HL-60/S4 treated with phorbol 12-myristate 13-acetate at 8.2 ng/mL for 4 days and 3 days (cell line): ENCODE data around the gene INTS7.
"Not testable (repeated sequence)": the region's sequence is repeated elsewhere in the genome, so short reads cannot be mapped to it uniquely, and the experiment has no call there.

Source experiments
- in situ Hi-C: fragments of 300-500 bp; cut with MboI; formaldehyde crosslinking; loops from 2 replicates; pipeline ENCODE4 v1.15.0; 2022; ENCODE audit warnings: low sequenced_read_pairs

Gene INTS7

DNA sequence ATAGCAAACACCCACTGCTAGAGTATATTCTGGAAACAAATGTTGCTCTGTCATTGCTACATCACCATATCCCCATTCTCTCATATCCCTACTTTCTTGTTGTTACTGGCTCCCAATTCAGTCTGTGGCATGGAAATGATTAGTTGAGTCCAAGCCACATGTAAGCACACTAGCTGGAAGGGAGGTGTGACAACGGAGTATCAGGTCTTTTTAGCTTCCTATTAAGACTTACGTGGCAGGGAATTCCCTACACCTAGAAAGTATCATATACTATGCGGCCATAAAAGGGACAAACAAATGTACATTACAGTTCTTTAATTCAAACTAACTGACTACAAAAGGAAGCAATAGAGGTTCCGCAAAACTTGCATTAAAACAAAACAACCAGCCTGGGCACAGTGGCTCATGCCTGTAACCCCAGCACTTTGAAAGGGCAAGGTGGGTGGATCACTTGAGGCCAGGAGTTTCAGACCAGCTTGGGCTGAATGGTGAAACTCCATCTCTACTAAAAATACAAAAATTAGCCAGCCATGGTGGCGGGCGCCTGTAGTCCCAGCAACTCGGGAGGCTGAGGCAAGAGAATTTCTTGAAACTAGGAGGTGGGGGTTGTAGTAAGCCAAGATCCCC lies 48.6 kb downstream of the INTS7 start:
- in situ Hi-C loops = no loop called here

- in situ Hi-C loops = no loop called here
Measured at GRCh38 chr1:211985556-211986264, 49.6 kb downstream of the INTS7 start.

GRCh38 chr1:211978596-211978995 lies 56.8 kb downstream of the INTS7 start:
- in situ Hi-C loops = no loop called here

GRCh38 chr1:211975152-211975941 lies 60.0 kb downstream of the INTS7 start:
- in situ Hi-C loops = no loop called here

GRCh38 chr1:211973541-211973940 lies 61.8 kb downstream of the INTS7 start:
- in situ Hi-C loops = no loop called here

- in situ Hi-C loops = no loop called here
Measured at GRCh38 chr1:211968200-211968834, 67.0 kb downstream of the INTS7 start.

GRCh38 chr1:211967704-211968103 lies 67.7 kb downstream of the INTS7 start:
- in situ Hi-C loops = no loop called here

DNA sequence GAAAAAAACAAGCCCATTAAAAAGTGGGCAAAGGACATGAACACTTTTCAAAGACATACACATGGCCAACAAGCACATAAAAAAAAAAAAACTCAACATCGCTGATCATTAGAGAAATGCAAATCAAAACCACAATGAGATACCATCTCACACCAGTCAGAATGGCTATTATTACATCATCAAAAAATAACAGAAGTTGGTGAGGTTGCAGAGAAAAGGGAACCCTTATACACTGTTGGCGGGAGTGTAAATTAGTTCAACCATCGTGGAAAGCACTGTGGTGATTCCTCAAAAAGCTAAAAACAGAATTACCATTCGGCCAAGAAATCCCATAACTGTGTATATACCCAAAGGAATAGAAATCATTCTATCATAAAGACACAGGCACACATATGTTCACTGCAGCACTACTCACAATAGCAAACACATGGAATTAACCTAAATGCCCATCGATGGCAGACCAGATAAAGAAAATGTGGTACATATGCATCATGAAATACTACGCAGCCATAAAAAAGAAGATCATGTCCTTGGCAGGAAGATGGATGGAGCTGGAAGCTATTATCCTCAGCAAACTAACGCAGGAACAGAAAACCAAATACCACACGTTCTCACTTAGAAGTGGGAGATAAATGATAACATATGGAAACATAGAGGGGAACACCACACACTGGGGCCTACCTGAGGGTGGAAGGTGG lies 70.1 kb downstream of the INTS7 start:
- in situ Hi-C loops = no loop called here

- in situ Hi-C loops = no loop called here
Measured at GRCh38 chr1:211959680-211960079, 75.7 kb downstream of the INTS7 start.

DNA sequence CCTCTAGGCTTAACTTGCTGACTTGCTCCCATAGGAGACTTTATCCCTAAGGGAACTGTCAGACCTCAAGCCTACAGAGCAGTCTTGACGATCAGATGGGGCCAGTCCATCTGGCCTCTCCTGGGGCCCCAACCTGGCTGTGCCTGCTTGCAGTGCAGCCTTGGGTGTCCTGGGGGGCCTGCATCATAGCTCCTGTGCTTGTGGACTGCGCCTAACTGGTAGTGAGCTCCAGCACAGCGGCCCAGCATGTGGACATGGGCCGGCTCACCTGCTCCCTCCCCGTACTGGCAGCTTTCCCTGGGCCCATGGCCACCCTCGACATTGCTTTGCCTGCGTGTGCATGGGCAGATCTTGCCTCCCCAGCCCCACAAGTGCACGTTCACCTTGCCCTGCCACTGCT lies 76.1 kb downstream of the INTS7 start:
- in situ Hi-C loops = no loop called here

DNA sequence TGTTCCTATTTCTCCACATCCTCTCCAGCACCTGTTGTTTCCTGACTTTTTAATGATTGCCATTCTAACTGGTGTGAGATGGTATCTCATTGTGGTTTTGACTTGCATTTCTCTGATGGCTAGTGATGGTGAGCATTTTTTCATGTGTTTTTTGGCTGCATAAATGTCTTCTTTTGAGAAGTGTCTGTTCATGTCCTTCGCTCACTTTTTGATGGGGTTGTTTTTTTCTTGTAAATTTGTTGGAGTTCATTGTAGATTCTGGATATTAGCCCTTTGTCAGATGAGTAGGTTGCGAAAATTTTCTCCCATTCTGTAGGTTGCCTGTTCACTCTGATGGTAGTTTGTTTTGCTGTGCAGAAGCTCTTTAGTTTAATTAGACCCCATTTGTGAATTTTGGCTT lies 81.3 kb downstream of the INTS7 start:
- in situ Hi-C loops = not testable (repeated sequence)

- in situ Hi-C loops = not testable (repeated sequence)
Measured at GRCh38 chr1:211953543-211953942, 81.8 kb downstream of the INTS7 start.

- in situ Hi-C loops = no loop called here
Measured at GRCh38 chr1:211952299-211952698, 83.1 kb downstream of the INTS7 start.

- in situ Hi-C loops = no loop called here
Measured at GRCh38 chr1:211951856-211952255, 83.5 kb downstream of the INTS7 start.

GRCh38 chr1:211948377-211948776 lies 87.0 kb downstream of the INTS7 start:
- in situ Hi-C loops = no loop called here

DNA sequence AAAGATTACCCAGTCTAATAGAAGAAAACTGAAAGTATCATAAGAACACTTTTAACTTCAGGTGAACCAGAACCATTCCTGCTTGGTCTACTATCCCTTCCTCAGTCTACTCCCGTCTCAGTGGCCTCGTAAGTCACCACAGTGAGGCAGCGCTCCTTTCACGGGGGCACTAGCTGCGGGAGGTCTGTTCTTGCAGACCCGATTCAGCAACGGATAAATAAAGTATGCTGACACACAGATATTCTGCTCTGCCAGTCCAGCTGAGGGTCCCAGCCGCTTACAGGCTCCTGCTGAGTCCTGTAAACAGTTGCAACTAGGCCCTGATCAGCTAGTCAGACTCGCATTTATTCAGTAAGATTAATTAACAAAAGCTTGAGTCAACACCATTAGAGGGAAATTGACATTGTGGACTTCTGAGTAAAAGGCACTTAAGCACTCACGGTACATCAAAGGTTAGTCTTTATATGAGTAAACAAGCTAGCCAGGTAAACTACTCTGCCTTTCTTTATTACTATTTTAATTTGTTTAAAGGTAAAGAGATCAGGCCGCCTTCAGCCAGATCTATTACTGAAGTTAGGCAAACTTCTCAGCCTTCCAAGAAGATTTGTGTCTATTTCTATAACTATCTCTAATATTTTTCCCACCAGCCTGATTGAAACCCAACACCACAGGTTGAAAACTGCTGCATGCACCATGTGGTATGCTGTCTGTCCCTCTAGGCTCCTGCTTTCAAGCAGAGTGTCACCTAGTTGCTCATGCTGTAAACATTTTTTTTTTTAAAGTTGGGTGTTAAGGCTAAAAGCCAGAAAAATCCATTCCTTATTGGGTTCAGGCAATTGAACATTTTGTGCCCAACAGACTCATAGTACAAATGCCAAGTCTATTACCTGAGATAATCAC lies 87.7 kb downstream of the INTS7 start:
- in situ Hi-C loops = no loop called here

DNA sequence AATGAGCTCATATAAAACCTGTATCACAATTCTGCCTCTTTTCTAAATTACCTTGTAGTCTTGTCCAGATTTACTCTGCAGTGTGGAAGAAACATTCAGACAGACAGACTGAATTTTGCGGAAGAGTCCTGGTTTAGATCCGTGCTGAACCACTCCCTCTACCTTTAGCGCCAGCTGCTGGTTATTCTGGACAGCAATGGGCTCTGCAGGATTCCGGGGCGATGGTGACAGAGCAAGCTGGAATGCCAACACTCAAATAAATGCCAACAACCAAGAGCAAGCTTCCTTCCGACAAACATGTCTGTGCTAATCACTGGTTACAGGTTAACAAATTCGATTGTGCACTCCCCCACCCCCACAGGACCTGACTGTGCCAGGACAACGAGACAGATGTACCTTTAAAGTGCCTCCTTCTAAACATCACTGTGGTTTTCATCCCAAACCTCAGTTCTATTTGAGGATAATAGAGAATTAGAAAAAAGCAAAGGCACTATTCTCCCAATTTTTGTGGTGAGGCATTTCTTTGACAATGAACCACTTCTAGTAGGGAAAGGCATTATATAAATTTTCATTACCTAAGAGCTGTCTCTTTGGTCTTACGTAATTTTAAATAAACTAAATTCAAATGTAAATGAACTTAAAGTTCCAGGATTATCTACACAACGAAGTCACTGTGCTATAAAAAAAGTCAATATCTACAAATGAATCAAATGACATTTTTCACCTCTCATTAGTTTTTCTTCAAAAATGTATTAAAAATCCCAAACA lies 90.4 kb downstream of the INTS7 start:
- in situ Hi-C loops = no loop called here

DNA sequence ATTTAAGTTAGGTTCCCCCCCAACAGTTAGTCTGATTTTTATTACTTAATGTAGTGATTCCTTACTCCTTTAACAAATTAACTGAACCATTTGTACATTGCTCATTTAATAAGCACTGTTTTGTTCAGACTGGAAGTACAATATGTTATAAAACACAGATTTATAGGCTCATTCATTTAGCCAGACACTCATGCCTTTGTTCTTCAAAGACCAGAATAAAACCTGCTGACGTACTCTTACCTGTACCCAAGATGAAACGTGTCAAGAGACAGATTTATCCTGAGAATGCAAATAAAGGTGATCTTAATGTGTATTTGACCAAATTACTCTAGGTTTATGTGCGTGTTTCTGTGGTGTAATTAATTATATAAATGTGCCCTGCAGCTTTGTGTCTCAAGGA lies 92.8 kb downstream of the INTS7 start:
- in situ Hi-C loops = no loop called here

- in situ Hi-C loops = no loop called here
Measured at GRCh38 chr1:211939876-211940468, 95.4 kb downstream of the INTS7 start.
